MM.1S (cell line): ENCODE measurements around the gene KIF17.

ENCODE experiments used
- DNase-seq: peaks from one replicate; pipeline ENCODE4 v3.0.0-alpha.2; 2015
- H2AFZ ChIP-seq: fragments of 300-600 bp; sonication (generic); 2 replicates; pipeline ENCODE4 v1.6.0; 2016; ENCODE audit warnings: antibody characterized with exemption, low read length
- H3F3A ChIP-seq: fragments of 300-600 bp; sonication (generic); 2 replicates; pipeline ENCODE4 v1.6.1; 2016; ENCODE audit warnings: mild to moderate bottlenecking, antibody characterized with exemption, low read length, moderate library complexity, mixed read lengths; ENCODE audit not compliant: insufficient read depth
- H3K27ac ChIP-seq: fragments of 300-600 bp; sonication (generic); 2 replicates; pipeline ENCODE4 v1.5.1; 2016; ENCODE audit warnings: mild to moderate bottlenecking, low read length
- H3K27me3 ChIP-seq: fragments of 300-600 bp; sonication (generic); replicated peaks from 2 replicates; pipeline ENCODE4 v1.6.0; 2016; ENCODE audit warnings: low read length; ENCODE audit not compliant: insufficient read depth
- H3K36me3 ChIP-seq: fragments of 300-600 bp; sonication (generic); replicated peaks from 2 replicates; pipeline ENCODE4 v1.6.1; 2016; ENCODE audit warnings: mild to moderate bottlenecking, low read length, mixed read lengths; ENCODE audit not compliant: insufficient read depth
- H3K4me1 ChIP-seq: fragments of 300-600 bp; sonication (generic); 2 replicates; pipeline ENCODE4 v1.6.1; 2016; ENCODE audit warnings: low read length, mixed read lengths
- H3K4me2 ChIP-seq: fragments of 300-600 bp; sonication (generic); 2 replicates; pipeline ENCODE4 v1.6.0; 2016; ENCODE audit warnings: low read depth, low read length
- H3K4me3 ChIP-seq: fragments of 300-600 bp; sonication (generic); 2 replicates; pipeline ENCODE4 v1.5.1; 2016; ENCODE audit warnings: low read length, mixed read lengths
- H3K79me2 ChIP-seq: fragments of 300-600 bp; sonication (generic); 2 replicates; pipeline ENCODE4 v1.6.1; 2016; ENCODE audit warnings: mixed run types, low read length, mixed read lengths
- H3K9ac ChIP-seq: fragments of 300-600 bp; sonication (generic); 2 replicates; pipeline ENCODE4 v1.6.1; 2016; ENCODE audit warnings: low read length, mixed read lengths
- H3K9me2 ChIP-seq: fragments of 300-600 bp; sonication (generic); replicated peaks from 2 replicates; pipeline ENCODE4 v1.6.1; 2016; ENCODE audit warnings: mild to moderate bottlenecking, low read length, mixed read lengths; ENCODE audit not compliant: insufficient read depth
- H3K9me3 ChIP-seq: fragments of 300-600 bp; sonication (generic); replicated peaks from 2 replicates; pipeline ENCODE4 v1.6.1; 2016; ENCODE audit warnings: mild to moderate bottlenecking, low read length, mixed read lengths; ENCODE audit not compliant: insufficient read depth
- H4K20me1 ChIP-seq: fragments of 300-600 bp; sonication (generic); 2 replicates; pipeline ENCODE4 v1.6.1; 2016; ENCODE audit warnings: mild to moderate bottlenecking, low read length, moderate library complexity, mixed read lengths; ENCODE audit not compliant: insufficient read depth
- EZH2 ChIP-seq: fragments of 300-600 bp; sonication (generic); optimal IDR thresholded peaks from 2 replicates; pipeline ENCODE3; 2017; ENCODE audit warnings: low read depth, mild to moderate bottlenecking, antibody characterized with exemption, low read length, mixed read lengths
- EZH2phosphoT487 ChIP-seq: fragments of 300-600 bp; sonication (generic); IDR thresholded peaks from 2 replicates; pipeline ENCODE4 v1.6.1; 2018; ENCODE audit warnings: antibody characterized with exemption, low read length
- TF ChIP-seq, protein P1 (sequence below): fragments of 300-600 bp; sonication (generic); IDR thresholded peaks from 2 replicates; pipeline ENCODE4 v1.5.1; 2016; ENCODE audit warnings: antibody characterized with exemption, low read length, mixed read lengths

KIF17 gene

DNA sequence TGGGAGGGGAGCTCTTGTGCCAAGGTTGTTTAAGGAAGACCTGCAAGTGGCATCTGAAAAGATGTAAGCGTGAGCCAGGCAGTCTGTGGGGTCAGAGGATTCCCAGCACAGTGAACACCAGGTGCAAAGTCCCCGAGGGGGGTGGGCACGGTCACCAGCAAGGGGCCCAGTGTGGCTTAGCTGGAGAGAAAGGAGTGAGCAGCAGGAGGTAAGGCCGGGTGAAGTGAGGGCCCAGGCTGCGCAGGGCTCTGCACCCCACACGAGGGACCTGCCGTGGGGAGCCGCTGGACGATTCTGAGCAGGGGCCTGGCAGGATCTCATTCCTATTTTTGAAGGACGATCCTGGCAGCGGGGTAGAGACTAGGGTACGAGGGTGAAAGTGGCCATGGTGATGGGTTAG is 60.8 kb downstream of the KIF17 start:
- H3K27ac ChIP-seq: no peak overlapping the region
- no peaks in the 10 kb centered on the region for H3K9me2 ChIP-seq
- H3K4me2 ChIP-seq: no peak overlapping the region
- peaks cover 57% of the 10 kb centered on the region for H3K79me2 ChIP-seq
- no peaks in the 10 kb centered on the region for H3K9me3 ChIP-seq
- H3K9ac ChIP-seq: no peak overlapping the region
- H3F3A ChIP-seq: no peaks in the 10 kb centered on the region; the same call in 1 of the 2 replicates
- H3K4me1 ChIP-seq: peaks cover 25% of the 10 kb centered on the region
- peaks cover 13% of the 10 kb centered on the region; the same call in 1 of the 2 replicates for H3K36me3 ChIP-seq
- no peak overlapping the region for H2AFZ ChIP-seq
- no peak for DNase-seq
- TF ChIP-seq EZH2phosphoT487: no peak
- no peak for TF ChIP-seq EZH2
- TF ChIP-seq, protein P1, sequence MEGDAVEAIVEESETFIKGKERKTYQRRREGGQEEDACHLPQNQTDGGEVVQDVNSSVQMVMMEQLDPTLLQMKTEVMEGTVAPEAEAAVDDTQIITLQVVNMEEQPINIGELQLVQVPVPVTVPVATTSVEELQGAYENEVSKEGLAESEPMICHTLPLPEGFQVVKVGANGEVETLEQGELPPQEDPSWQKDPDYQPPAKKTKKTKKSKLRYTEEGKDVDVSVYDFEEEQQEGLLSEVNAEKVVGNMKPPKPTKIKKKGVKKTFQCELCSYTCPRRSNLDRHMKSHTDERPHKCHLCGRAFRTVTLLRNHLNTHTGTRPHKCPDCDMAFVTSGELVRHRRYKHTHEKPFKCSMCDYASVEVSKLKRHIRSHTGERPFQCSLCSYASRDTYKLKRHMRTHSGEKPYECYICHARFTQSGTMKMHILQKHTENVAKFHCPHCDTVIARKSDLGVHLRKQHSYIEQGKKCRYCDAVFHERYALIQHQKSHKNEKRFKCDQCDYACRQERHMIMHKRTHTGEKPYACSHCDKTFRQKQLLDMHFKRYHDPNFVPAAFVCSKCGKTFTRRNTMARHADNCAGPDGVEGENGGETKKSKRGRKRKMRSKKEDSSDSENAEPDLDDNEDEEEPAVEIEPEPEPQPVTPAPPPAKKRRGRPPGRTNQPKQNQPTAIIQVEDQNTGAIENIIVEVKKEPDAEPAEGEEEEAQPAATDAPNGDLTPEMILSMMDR: no peak
- H4K20me1 ChIP-seq: 0 out of 2 replicates have a peak, but pooled peaks cover 9% of the 10 kb centered on the region
- no peaks in the 10 kb centered on the region for H3K27me3 ChIP-seq
- no peak overlapping the region for H3K4me3 ChIP-seq

DNA sequence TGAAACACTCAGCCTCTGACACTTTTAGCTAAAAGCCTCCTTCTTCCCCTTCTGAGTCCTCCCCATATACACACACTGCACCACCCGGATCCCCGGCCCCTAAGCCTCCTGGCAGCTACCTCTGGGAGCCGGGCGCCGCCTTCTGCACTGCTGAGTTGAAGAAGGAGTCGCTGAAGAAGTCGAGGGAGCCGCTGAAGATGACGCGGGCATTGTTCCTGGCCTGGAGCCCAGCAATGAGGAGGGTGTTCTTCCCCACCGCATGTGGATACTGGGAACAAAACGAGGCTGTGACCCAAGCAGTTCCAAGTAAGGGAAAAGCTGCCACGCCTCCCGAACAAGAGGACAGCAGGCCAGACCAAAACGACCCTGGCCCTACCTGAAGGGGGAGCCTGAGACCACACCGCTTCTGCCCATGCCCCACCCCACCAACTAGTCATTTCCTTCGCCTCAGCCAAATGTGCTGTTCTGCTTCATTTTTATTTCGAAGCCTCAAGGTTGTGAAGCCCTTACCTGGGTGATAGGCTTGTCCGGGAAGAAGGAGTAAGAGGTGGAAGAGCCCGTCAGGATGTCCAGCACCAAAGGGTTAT is 63.6 kb downstream of the KIF17 start:
- Histone ChIP-seq H3F3A (no peaks in the 10 kb centered on the region; the same call in 1 of the 2 replicates), H3K79me2 (peaks cover 37% of the 10 kb centered on the region), H3K4me3 (no peak overlapping the region), H3K9me2 (no peaks in the 10 kb centered on the region), H2AFZ (no peak overlapping the region), H3K4me1 (peaks cover 12% of the 10 kb centered on the region), H4K20me1 (0 out of 2 replicates have a peak, but pooled peaks cover 9% of the 10 kb centered on the region), H3K9me3 (no peaks in the 10 kb centered on the region), H3K27ac (no peak overlapping the region), H3K36me3 (peaks cover 13% of the 10 kb centered on the region; the same call in 1 of the 2 replicates), H3K9ac (no peak overlapping the region), H3K27me3 (no peaks in the 10 kb centered on the region), H3K4me2 (no peak overlapping the region)
- no peak for DNase-seq
- TF ChIP-seq, protein P1: no peak
- no peak for TF ChIP-seq EZH2phosphoT487
- TF ChIP-seq EZH2: no peak

DNA sequence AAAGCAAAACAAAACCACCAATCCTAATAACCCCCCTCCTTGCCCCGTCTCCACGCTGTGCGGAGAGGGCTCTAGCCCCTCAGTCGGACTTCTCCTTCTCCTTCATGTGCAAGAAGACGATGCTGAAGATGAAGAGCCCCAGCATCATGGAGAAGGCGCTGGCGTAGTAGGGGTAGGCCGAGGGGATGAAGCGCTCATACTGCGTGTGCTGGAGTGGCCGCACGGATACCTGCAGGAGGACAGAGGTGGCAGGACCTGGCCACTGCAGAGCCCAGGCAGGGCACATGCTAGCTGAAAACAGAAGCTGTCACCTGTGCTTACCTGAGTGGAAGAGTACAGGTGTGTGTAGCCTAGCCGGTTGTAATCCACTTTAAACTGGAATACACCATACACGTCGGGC is 65.5 kb downstream of the KIF17 start:
- Histone ChIP-seq H3F3A (no peaks in the 10 kb centered on the region), H4K20me1 (0 out of 2 replicates have a peak, but pooled peaks cover 7% of the 10 kb centered on the region), H3K27ac (no peak overlapping the region), H3K9me2 (no peaks in the 10 kb centered on the region), H3K4me2 (no peak overlapping the region), H3K9me3 (no peaks in the 10 kb centered on the region), H3K4me1 (no peaks in the 10 kb centered on the region), H3K36me3 (peaks cover 13% of the 10 kb centered on the region; the same call in 1 of the 2 replicates), H3K9ac (no peak overlapping the region), H3K4me3 (no peak overlapping the region), H2AFZ (no peak overlapping the region), H3K79me2 (peaks cover 18% of the 10 kb centered on the region), H3K27me3 (no peaks in the 10 kb centered on the region)
- TF ChIP-seq EZH2phosphoT487 (no peak), EZH2 (no peak)
- TF ChIP-seq, protein P1: no peak
- no peak for DNase-seq
